IPS-18a (cell line): ENCODE measurements around the gene POMGNT2.

Source experiments
- H3K27ac ChIP-seq: one replicate; pipeline ENCODE4 v1.5.1; 2013; ENCODE audit warnings: low read length
- H3K27me3 ChIP-seq: one replicate; pipeline ENCODE4 v1.6.1; 2013; ENCODE audit warnings: mild to moderate bottlenecking, low read length; ENCODE audit not compliant: control insufficient read depth, insufficient read depth
- H3K36me3 ChIP-seq: one replicate; pipeline ENCODE4 v1.6.1; 2013; ENCODE audit warnings: low read depth, low read length; ENCODE audit not compliant: control insufficient read depth
- H3K4me1 ChIP-seq: one replicate; pipeline ENCODE4 v1.6.1; 2013; ENCODE audit warnings: low read depth, low read length; ENCODE audit not compliant: control insufficient read depth
- H3K4me3 ChIP-seq: one replicate; pipeline ENCODE4 v1.5.1; 2013; ENCODE audit warnings: low read length
- H3K9ac ChIP-seq: one replicate; pipeline ENCODE4 v1.6.1; 2013; ENCODE audit warnings: mild to moderate bottlenecking, low read length, moderate library complexity
- H3K9me3 ChIP-seq: one replicate; pipeline ENCODE4 v1.6.1; 2013; ENCODE audit warnings: low read depth, low read length; ENCODE audit not compliant: control insufficient read depth

POMGNT2 gene

GRCh38 chr3:43098761-43099160 is 7.1 kb downstream of the POMGNT2 start:
- Histone ChIP-seq H3K27ac (no peak overlapping the region), H3K4me1 (no peaks in the 10 kb centered on the region), H3K4me3 (no peak overlapping the region), H3K36me3 (no peaks in the 10 kb centered on the region), H3K9me3 (no peaks in the 10 kb centered on the region), H3K27me3 (no peaks in the 10 kb centered on the region), H3K9ac (no peak overlapping the region)

GRCh38 chr3:43097400-43098080 is 8.3 kb downstream of the POMGNT2 start:
- H3K36me3 ChIP-seq: no peaks in the 10 kb centered on the region
- no peaks in the 10 kb centered on the region for H3K27me3 ChIP-seq
- H3K9ac ChIP-seq: no peak overlapping the region
- no peak overlapping the region for H3K27ac ChIP-seq
- no peaks in the 10 kb centered on the region for H3K9me3 ChIP-seq
- no peak overlapping the region for H3K4me3 ChIP-seq
- no peaks in the 10 kb centered on the region for H3K4me1 ChIP-seq

GRCh38 chr3:43096761-43097160 is 9.1 kb downstream of the POMGNT2 start:
- Histone ChIP-seq H3K9me3 (no peaks in the 10 kb centered on the region), H3K27ac (no peak overlapping the region), H3K9ac (no peak overlapping the region), H3K4me3 (no peak overlapping the region), H3K27me3 (no peaks in the 10 kb centered on the region), H3K4me1 (no peaks in the 10 kb centered on the region), H3K36me3 (no peaks in the 10 kb centered on the region)

GRCh38 chr3:43095370-43095769 is 10.5 kb downstream of the POMGNT2 start:
- Histone ChIP-seq H3K36me3 (no peaks in the 10 kb centered on the region), H3K4me3 (no peak overlapping the region), H3K9me3 (no peaks in the 10 kb centered on the region), H3K27me3 (no peaks in the 10 kb centered on the region), H3K27ac (no peak overlapping the region), H3K9ac (no peak overlapping the region), H3K4me1 (no peaks in the 10 kb centered on the region)

- Histone ChIP-seq H3K9me3 (no peaks in the 10 kb centered on the region), H3K4me1 (no peaks in the 10 kb centered on the region), H3K27ac (no peak overlapping the region), H3K27me3 (no peaks in the 10 kb centered on the region), H3K36me3 (no peaks in the 10 kb centered on the region), H3K9ac (no peak overlapping the region), H3K4me3 (no peak overlapping the region)
Measured at GRCh38 chr3:43094851-43095250, 11.0 kb downstream of the POMGNT2 start.

GRCh38 chr3:43094381-43094780 is 11.5 kb downstream of the POMGNT2 start:
- Histone ChIP-seq H3K27me3 (no peaks in the 10 kb centered on the region), H3K27ac (no peak overlapping the region), H3K4me3 (no peak overlapping the region), H3K9me3 (no peaks in the 10 kb centered on the region), H3K36me3 (no peaks in the 10 kb centered on the region), H3K9ac (no peak overlapping the region), H3K4me1 (no peaks in the 10 kb centered on the region)

- Histone ChIP-seq H3K9me3 (no peaks in the 10 kb centered on the region), H3K4me1 (no peaks in the 10 kb centered on the region), H3K27ac (no peak overlapping the region), H3K9ac (no peak overlapping the region), H3K4me3 (no peak overlapping the region), H3K36me3 (no peaks in the 10 kb centered on the region), H3K27me3 (no peaks in the 10 kb centered on the region)
Measured at GRCh38 chr3:43093974-43094373, 11.9 kb downstream of the POMGNT2 start.

GRCh38 chr3:43093006-43093405 is 12.9 kb downstream of the POMGNT2 start:
- no peaks in the 10 kb centered on the region for H3K36me3 ChIP-seq
- no peaks in the 10 kb centered on the region for H3K27me3 ChIP-seq
- H3K4me1 ChIP-seq: no peaks in the 10 kb centered on the region
- H3K9ac ChIP-seq: no peak overlapping the region
- no peak overlapping the region for H3K4me3 ChIP-seq
- no peaks in the 10 kb centered on the region for H3K9me3 ChIP-seq
- H3K27ac ChIP-seq: no peak overlapping the region

GRCh38 chr3:43091481-43091880 is 14.4 kb downstream of the POMGNT2 start:
- no peak overlapping the region for H3K9ac ChIP-seq
- no peak overlapping the region for H3K4me3 ChIP-seq
- H3K27ac ChIP-seq: no peak overlapping the region
- H3K36me3 ChIP-seq: no peaks in the 10 kb centered on the region
- H3K4me1 ChIP-seq: no peaks in the 10 kb centered on the region
- H3K27me3 ChIP-seq: no peaks in the 10 kb centered on the region
- no peaks in the 10 kb centered on the region for H3K9me3 ChIP-seq

GRCh38 chr3:43090238-43090637 is 15.6 kb downstream of the POMGNT2 start:
- no peak overlapping the region for H3K4me3 ChIP-seq
- H3K4me1 ChIP-seq: no peaks in the 10 kb centered on the region
- H3K9me3 ChIP-seq: no peaks in the 10 kb centered on the region
- H3K27me3 ChIP-seq: no peaks in the 10 kb centered on the region
- no peak overlapping the region for H3K27ac ChIP-seq
- H3K9ac ChIP-seq: no peak overlapping the region
- no peaks in the 10 kb centered on the region for H3K36me3 ChIP-seq

- H3K4me3 ChIP-seq: no peak overlapping the region
- no peak overlapping the region for H3K9ac ChIP-seq
- H3K27ac ChIP-seq: no peak overlapping the region
- H3K36me3 ChIP-seq: no peaks in the 10 kb centered on the region
- H3K4me1 ChIP-seq: no peaks in the 10 kb centered on the region
- no peaks in the 10 kb centered on the region for H3K9me3 ChIP-seq
- no peaks in the 10 kb centered on the region for H3K27me3 ChIP-seq
Measured at GRCh38 chr3:43089081-43089480, 16.8 kb downstream of the POMGNT2 start.

- Histone ChIP-seq H3K4me3 (no peak overlapping the region), H3K9me3 (no peaks in the 10 kb centered on the region), H3K27me3 (no peaks in the 10 kb centered on the region), H3K27ac (no peak overlapping the region), H3K9ac (no peak overlapping the region), H3K4me1 (no peaks in the 10 kb centered on the region), H3K36me3 (no peaks in the 10 kb centered on the region)
Measured at GRCh38 chr3:43087249-43087776, 18.6 kb downstream of the POMGNT2 start.
